M059J (cell line): ENCODE results near the gene ESYT1. TPM values are rescaled to one million over a fixed set of nuclear protein-coding genes. Genes with fewer than 3 reads are reported as not detected.
A peak's percentile ranks its signal among the peaks of the same experiment; 100 is the strongest.

Experiments used
- DNase-seq: peaks from one replicate; pipeline ENCODE4 v3.0.0-alpha.2; 2012; ENCODE audit warnings: low read depth
- total RNA-seq: library from RNA; depleted of rRNA; stranded (reverse); fragments of >200 nt; shearing (Covaris generic); gene quantifications from 2 replicates; pipeline ENCODE4 v1.2.3, GENCODE V29; 2014

The ESYT1 gene
- total RNA-seq, 1 experiment from 2014 or later, result 117 TPM

- no peak for DNase-seq
Observed at GRCh38 chr12:56126732-56127239, 1.3 kb upstream of the ESYT1 start.

GRCh38 chr12:56127485-56127887 is 581 bp upstream of the ESYT1 start:
- DNase-seq, result no peak

GRCh38 chr12:56128670-56129205 is 671 bp downstream of the ESYT1 start:
- peak; percentile 41 for DNase-seq

GRCh38 chr12:56129206-56129941 is 1.3 kb downstream of the ESYT1 start:
- peak; percentile 49 for DNase-seq

GRCh38 chr12:56129942-56130495 is 2.0 kb downstream of the ESYT1 start:
- no peak for DNase-seq

GRCh38 chr12:56130876-56131275 is 2.8 kb downstream of the ESYT1 start:
- DNase-seq, result no peak

- DNase-seq, result no peak
Observed at GRCh38 chr12:56134897-56135296, 6.8 kb downstream of the ESYT1 start.

GRCh38 chr12:56137853-56138571 is 9.9 kb downstream of the ESYT1 start:
- DNase-seq, result no peak

- DNase-seq, result no peak
Observed at GRCh38 chr12:56141946-56142784, 14.1 kb downstream of the ESYT1 start.

- no peak for DNase-seq
Observed at GRCh38 chr12:56143217-56143616, 15.2 kb downstream of the ESYT1 start.

- no peak for DNase-seq
Observed at GRCh38 chr12:56143870-56144269, 15.8 kb downstream of the ESYT1 start.

GRCh38 chr12:56145217-56145616 is 17.1 kb downstream of the ESYT1 start:
- no peak for DNase-seq

GRCh38 chr12:56146492-56147460 is 18.7 kb downstream of the ESYT1 start:
- DNase-seq, result no peak

GRCh38 chr12:56150563-56150962 is 22.5 kb downstream of the ESYT1 start:
- no peak for DNase-seq

- DNase-seq, result no peak
Observed at GRCh38 chr12:56151672-56152131, 23.6 kb downstream of the ESYT1 start.

- peak; percentile 91 for DNase-seq
Observed at GRCh38 chr12:56152132-56152755, 24.2 kb downstream of the ESYT1 start, which contains the start of gene MYL6B. MYL6B (plus strand) TSS chr12:56152587; CDS start chr12:56153919, 1,332 bp downstream.

GRCh38 chr12:56152756-56153677 is 24.9 kb downstream of the ESYT1 start:
- DNase-seq, result no peak

- DNase-seq, result no peak
Observed at GRCh38 chr12:56153678-56154065, 25.6 kb downstream of the ESYT1 start.
